WERI-Rb-1 (cell line): ENCODE results near the gene RNF152.

Experiments
- DNase-seq: peaks from one replicate; pipeline ENCODE4 v3.0.0-alpha.2; 2020
- H3K27ac ChIP-seq: fragments of 250-450 bp; sonication (Bioruptor Pico); 2 replicates; pipeline ENCODE4 v1.5.1; 2020; ENCODE audit warnings: mild to moderate bottlenecking, moderate library complexity
- H3K27me3 ChIP-seq: fragments of 250-450 bp; sonication (Bioruptor Pico); 2 replicates; pipeline ENCODE4 v1.5.1; 2021; ENCODE audit warnings: mild to moderate bottlenecking, low read depth, moderate library complexity; ENCODE audit not compliant: insufficient read depth, severe bottlenecking
- H3K36me3 ChIP-seq: fragments of 250-450 bp; sonication (Bioruptor Pico); 2 replicates; pipeline ENCODE4 v1.5.1; 2020; ENCODE audit warnings: mild to moderate bottlenecking, moderate library complexity
- H3K4me3 ChIP-seq: 2 replicates; pipeline ENCODE4 v1.5.1; 2011; ENCODE audit warnings: low read depth, mild to moderate bottlenecking, control low read depth, low read length
- H3K9me3 ChIP-seq: fragments of 250-450 bp; sonication (Bioruptor Pico); 2 replicates; pipeline ENCODE4 v1.5.1; 2021; ENCODE audit warnings: mild to moderate bottlenecking, moderate library complexity; ENCODE audit not compliant: severe bottlenecking
- TF ChIP-seq, protein P1 (sequence below): IDR thresholded peaks from 2 replicates; pipeline ENCODE4 v1.5.1; 2011; ENCODE audit warnings: low read depth, mild to moderate bottlenecking, control low read depth, inconsistent platforms, low read length

Gene RNF152

GRCh38 chr18:61893309-61893970 lies 633 bp upstream of the RNF152 start:
- Histone ChIP-seq H3K27ac (peak overlapping the region; percentile 59), H3K27me3 (no peaks in the 10 kb centered on the region), H3K4me3 (peak overlapping the region; percentile 91), H3K9me3 (no peaks in the 10 kb centered on the region), H3K36me3 (peaks cover 18% of the 10 kb centered on the region)
- TF ChIP-seq, protein P1, sequence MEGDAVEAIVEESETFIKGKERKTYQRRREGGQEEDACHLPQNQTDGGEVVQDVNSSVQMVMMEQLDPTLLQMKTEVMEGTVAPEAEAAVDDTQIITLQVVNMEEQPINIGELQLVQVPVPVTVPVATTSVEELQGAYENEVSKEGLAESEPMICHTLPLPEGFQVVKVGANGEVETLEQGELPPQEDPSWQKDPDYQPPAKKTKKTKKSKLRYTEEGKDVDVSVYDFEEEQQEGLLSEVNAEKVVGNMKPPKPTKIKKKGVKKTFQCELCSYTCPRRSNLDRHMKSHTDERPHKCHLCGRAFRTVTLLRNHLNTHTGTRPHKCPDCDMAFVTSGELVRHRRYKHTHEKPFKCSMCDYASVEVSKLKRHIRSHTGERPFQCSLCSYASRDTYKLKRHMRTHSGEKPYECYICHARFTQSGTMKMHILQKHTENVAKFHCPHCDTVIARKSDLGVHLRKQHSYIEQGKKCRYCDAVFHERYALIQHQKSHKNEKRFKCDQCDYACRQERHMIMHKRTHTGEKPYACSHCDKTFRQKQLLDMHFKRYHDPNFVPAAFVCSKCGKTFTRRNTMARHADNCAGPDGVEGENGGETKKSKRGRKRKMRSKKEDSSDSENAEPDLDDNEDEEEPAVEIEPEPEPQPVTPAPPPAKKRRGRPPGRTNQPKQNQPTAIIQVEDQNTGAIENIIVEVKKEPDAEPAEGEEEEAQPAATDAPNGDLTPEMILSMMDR: peak; percentile 29; the same call in 1 of the 2 replicates
- DNase-seq: peak; percentile 75

- no peak for DNase-seq
- H3K9me3 ChIP-seq: no peaks in the 10 kb centered on the region
- no peak overlapping the region for H3K4me3 ChIP-seq
- H3K27ac ChIP-seq: no peak overlapping the region
- peaks cover 18% of the 10 kb centered on the region for H3K36me3 ChIP-seq
- TF ChIP-seq, protein P1: no peak
- no peaks in the 10 kb centered on the region for H3K27me3 ChIP-seq
Observed at GRCh38 chr18:61891894-61892293, 913 bp downstream of the RNF152 start.

- no peak for DNase-seq
- Histone ChIP-seq H3K4me3 (no peak overlapping the region), H3K27me3 (no peaks in the 10 kb centered on the region), H3K9me3 (no peaks in the 10 kb centered on the region), H3K27ac (no peak overlapping the region), H3K36me3 (peaks cover 18% of the 10 kb centered on the region)
- TF ChIP-seq, protein P1: no peak
Observed at GRCh38 chr18:61891271-61891670, 1.5 kb downstream of the RNF152 start.

- TF ChIP-seq, protein P1: no peak
- no peaks in the 10 kb centered on the region for H3K27me3 ChIP-seq
- H3K9me3 ChIP-seq: no peaks in the 10 kb centered on the region
- H3K36me3 ChIP-seq: peaks cover 18% of the 10 kb centered on the region
- H3K4me3 ChIP-seq: no peak overlapping the region
- H3K27ac ChIP-seq: no peak overlapping the region
- DNase-seq: no peak
Observed at GRCh38 chr18:61890344-61890743, 2.5 kb downstream of the RNF152 start.

- TF ChIP-seq, protein P1: no peak
- H3K27me3 ChIP-seq: no peaks in the 10 kb centered on the region
- no peak for DNase-seq
- H3K9me3 ChIP-seq: no peaks in the 10 kb centered on the region
- no peak overlapping the region for H3K4me3 ChIP-seq
- peaks cover 18% of the 10 kb centered on the region for H3K36me3 ChIP-seq
- no peak overlapping the region for H3K27ac ChIP-seq
Observed at GRCh38 chr18:61889541-61889940, 3.3 kb downstream of the RNF152 start.

- DNase-seq: no peak
- Histone ChIP-seq H3K9me3 (no peaks in the 10 kb centered on the region), H3K27me3 (no peaks in the 10 kb centered on the region), H3K4me3 (no peak overlapping the region), H3K36me3 (peaks cover 18% of the 10 kb centered on the region), H3K27ac (no peak overlapping the region)
- TF ChIP-seq, protein P1: no peak
Observed at GRCh38 chr18:61888622-61889021, 4.2 kb downstream of the RNF152 start.
